CD4-positive, alpha-beta T cell (primary cell): ENCODE results near the gene VEZF1. TPM values are rescaled to one million over a fixed set of nuclear protein-coding genes. Genes with fewer than 3 reads are reported as not detected.

ENCODE experiments used
- ATAC-seq: fragments of 200-7000 bp; cut with Tn5 transposase; one replicate; pipeline ENCODE4 v1.10.0; 2022; ENCODE audit warnings: mild to moderate bottlenecking; ENCODE audit not compliant: poor library complexity
- CTCF ChIA-PET: fragments of 350-600 bp; sonication (Branson Sonifier 250); formaldehyde crosslinking; loops from one replicate; lab custom pipeline; 2021; ENCODE audit warnings: antibody characterized with exemption, inconsistent platforms; lab: Charles Lee
- POLR2A ChIA-PET: fragments of 350-600 bp; sonication (Branson Sonifier 250); formaldehyde crosslinking; loops from one replicate; lab custom pipeline; 2021; ENCODE audit warnings: antibody characterized with exemption, inconsistent platforms; lab: Charles Lee
- DNase-seq, 14 experiments: peaks; one replicate each; pipeline ENCODE4 v3.0.0-alpha.2; 2013 to 2020; ENCODE audit warnings: mixed read lengths in 2 of 14
- H3K27ac ChIP-seq, 2 donors: one replicate each; pipeline versions ENCODE4 v1.5.1 to v1.7.0; 2013; ENCODE audit warnings: low read length in 2 of 2, low read depth in 1 of 2, mild to moderate bottlenecking in 1 of 2
- H3K27me3 ChIP-seq, 2 experiments: 1 replicate in 1 of 2; 2 replicates in 1 of 2; pipeline versions ENCODE4 v1.6.1 to v1.7.0; 2013; ENCODE audit warnings: low read length in 2 of 2, control low read depth in 1 of 2, mild to moderate bottlenecking in 1 of 2, moderate library complexity in 1 of 2; ENCODE audit not compliant: insufficient read depth in 2 of 2, control insufficient read depth in 1 of 2
- H3K36me3 ChIP-seq: one replicate; pipeline ENCODE4 v1.6.1; 2013; ENCODE audit warnings: low read length, control low read depth; ENCODE audit not compliant: insufficient read depth
- H3K4me1 ChIP-seq: one replicate; pipeline ENCODE4 v1.6.1; 2013; ENCODE audit warnings: low read length, control low read depth; ENCODE audit not compliant: insufficient read depth
- H3K4me3 ChIP-seq: one replicate; pipeline ENCODE4 v1.5.1; 2013; ENCODE audit warnings: mild to moderate bottlenecking, low read length, moderate library complexity
- H3K9me3 ChIP-seq, 2 experiments: 1 replicate in 1 of 2; 2 replicates in 1 of 2; pipeline versions ENCODE4 v1.6.1 to v1.7.0; 2013; ENCODE audit warnings: low read length in 2 of 2, mild to moderate bottlenecking in 2 of 2, control low read depth in 1 of 2, moderate library complexity in 1 of 2; ENCODE audit not compliant: control insufficient read depth in 1 of 2, insufficient read depth in 1 of 2
- H3K27ac Mint-ChIP-seq: one replicate; pipeline ENCODE4 v1.8.0; 2020; ENCODE audit warnings: mixed read lengths
- H3K27me3 Mint-ChIP-seq: one replicate; pipeline ENCODE4 v1.8.0; 2021; ENCODE audit warnings: mixed read lengths
- H3K36me3 Mint-ChIP-seq: one replicate; pipeline ENCODE4 v1.8.0; 2021; ENCODE audit warnings: low read depth, mixed read lengths
- H3K4me1 Mint-ChIP-seq: one replicate; pipeline ENCODE4 v1.8.0; 2021; ENCODE audit warnings: low read depth, mixed read lengths
- H3K4me3 Mint-ChIP-seq: one replicate; pipeline ENCODE4 v1.8.0; 2020; ENCODE audit warnings: mild to moderate bottlenecking, mixed read lengths
- H3K9me3 Mint-ChIP-seq: one replicate; pipeline ENCODE4 v1.8.0; 2020; ENCODE audit warnings: mixed read lengths
- CTCF ChIP-seq: fragments of 200-600 bp; IDR thresholded peaks from one replicate; pipeline ENCODE4 v1.8.0; 2022; ENCODE audit warnings: antibody characterized with exemption, mild to moderate bottlenecking
- intact Hi-C, 2 experiments: fragments of 100-400 bp; cut with DNase I in 1 of 2; cut with micrococcal nuclease in 1 of 2; formaldehyde crosslinking; loops; one replicate each; pipeline versions ENCODE4 v1.15.1 to v1.9.0; 2023 to 2025; cut with DNase I, micrococcal nuclease
- total RNA-seq, 174 experiments: library from RNA in 2 of 174; stranded (reverse) in 2 of 174; gene quantifications; one replicate each; pipeline ENCODE4 v1.2.3 and lab custom pipeline; 2021 to 2026

The VEZF1 gene
- total RNA-seq, 2 experiments from 2014 or later = 41.6 to 41.7 TPM

GRCh38 chr17:57968456-57968855, 19.6 kb downstream of the VEZF1 start:
- Mint-ChIP-seq H3K4me1 (no peaks in the 10 kb centered on the region), H3K27me3 (no peaks in the 10 kb centered on the region), H3K9me3 (no peaks in the 10 kb centered on the region), H3K36me3 (peaks cover 12% of the 10 kb centered on the region), H3K4me3 (no peak overlapping the region), H3K27ac (no peak overlapping the region)
- no peaks in the 10 kb centered on the region for H3K27me3 ChIP-seq
- ChIA-PET POLR2A (no interaction called here), CTCF (no interaction called here)
- intact Hi-C loops = no loop called here
- no peaks in the 10 kb centered on the region for H3K4me1 ChIP-seq
- H3K4me3 ChIP-seq = no peak overlapping the region
- DNase-seq = no peak
- peaks cover 9% of the 10 kb centered on the region for H3K36me3 ChIP-seq
- no peak for ATAC-seq
- H3K9me3 ChIP-seq = no peaks in the 10 kb centered on the region
- no peak for TF ChIP-seq CTCF
- no peak overlapping the region for H3K27ac ChIP-seq

DNA sequence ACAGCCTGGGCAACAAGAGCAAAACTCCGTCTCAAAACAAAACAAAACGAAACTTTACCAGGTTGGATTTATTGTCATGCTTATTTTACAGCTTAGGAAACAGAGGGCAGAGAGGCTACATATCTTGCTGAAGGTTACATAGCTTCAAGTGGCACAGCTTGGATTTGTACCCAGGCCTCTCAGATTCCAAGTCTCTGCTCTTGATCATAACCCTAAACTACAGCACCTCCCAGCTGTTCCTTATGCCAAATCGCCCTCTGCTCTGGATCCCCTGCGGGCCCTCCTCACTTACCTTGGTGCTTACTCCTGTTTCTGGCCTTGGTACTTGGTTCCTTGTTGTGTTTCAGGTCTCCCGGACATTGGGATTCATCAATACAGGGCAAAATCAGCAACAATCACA, 21.2 kb downstream of the VEZF1 start:
- ChIA-PET POLR2A (no interaction called here), CTCF (no interaction called here)
- no peak for ATAC-seq
- DNase-seq = no peak
- no peak for TF ChIP-seq CTCF
- Histone ChIP-seq H3K27me3 (no peaks in the 10 kb centered on the region), H3K4me1 (no peaks in the 10 kb centered on the region), H3K36me3 (no peaks in the 10 kb centered on the region), H3K27ac (no peak overlapping the region), H3K4me3 (no peak overlapping the region), H3K9me3 (no peaks in the 10 kb centered on the region)
- intact Hi-C loops = no loop called here
- no peak overlapping the region for H3K4me3 Mint-ChIP-seq
- H3K36me3 Mint-ChIP-seq = no peaks in the 10 kb centered on the region
- no peaks in the 10 kb centered on the region for H3K27me3 Mint-ChIP-seq
- H3K9me3 Mint-ChIP-seq = no peaks in the 10 kb centered on the region
- H3K4me1 Mint-ChIP-seq = no peaks in the 10 kb centered on the region
- H3K27ac Mint-ChIP-seq = no peak overlapping the region

- Mint-ChIP-seq H3K36me3 (no peaks in the 10 kb centered on the region), H3K4me1 (no peaks in the 10 kb centered on the region), H3K27me3 (no peaks in the 10 kb centered on the region), H3K27ac (no peak overlapping the region), H3K9me3 (no peaks in the 10 kb centered on the region), H3K4me3 (no peak overlapping the region)
- no peaks in the 10 kb centered on the region for H3K27me3 ChIP-seq
- H3K9me3 ChIP-seq = no peaks in the 10 kb centered on the region
- TF ChIP-seq CTCF = no peak
- POLR2A ChIA-PET = no interaction called here
- CTCF ChIA-PET = no interaction called here
- no peak for DNase-seq
- no peak overlapping the region for H3K4me3 ChIP-seq
- intact Hi-C loops = no loop called here
- no peak for ATAC-seq
- H3K27ac ChIP-seq = no peak overlapping the region
- H3K4me1 ChIP-seq = no peaks in the 10 kb centered on the region
- H3K36me3 ChIP-seq = no peaks in the 10 kb centered on the region
These were observed 21.8 kb downstream of the VEZF1 start for GRCh38 chr17:57966246-57966645.
